Measurements from ENCODE around the gene SASH1.
A peak's percentile ranks its signal among the peaks of the same experiment; 100 is the strongest.
"Not testable (repeated sequence)": the region's sequence is repeated elsewhere in the genome, so short reads cannot be mapped to it uniquely, and the experiment has no call there.

The SASH1 gene

DNA sequence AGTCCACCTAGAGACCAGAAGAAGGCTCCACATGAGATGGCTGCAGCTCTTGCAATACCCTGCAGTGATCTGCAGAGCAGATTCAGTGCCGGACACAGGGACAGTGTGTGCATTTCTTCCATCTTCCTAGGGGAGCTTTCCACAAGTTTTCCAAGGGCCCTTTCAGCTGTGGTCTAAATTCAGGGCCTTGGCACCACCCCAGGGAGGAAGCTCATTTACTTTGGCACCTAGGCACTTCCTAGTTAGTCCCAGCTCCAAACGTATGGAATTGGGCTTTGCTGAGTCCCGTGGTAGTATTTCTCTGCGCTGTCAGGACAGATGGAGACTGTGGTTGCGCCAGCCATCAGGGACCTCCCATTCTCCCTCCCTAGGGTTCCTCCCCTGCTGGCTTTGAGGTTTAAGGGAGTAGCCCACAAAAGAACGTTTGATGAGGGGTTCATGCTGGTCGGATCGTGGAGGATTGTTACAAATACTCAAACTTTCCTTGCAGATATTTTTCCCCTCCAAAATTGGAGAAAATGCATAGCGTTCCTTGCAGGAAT lies 221.9 kb downstream of the SASH1 start:
- no peak for DNase-seq

DNA sequence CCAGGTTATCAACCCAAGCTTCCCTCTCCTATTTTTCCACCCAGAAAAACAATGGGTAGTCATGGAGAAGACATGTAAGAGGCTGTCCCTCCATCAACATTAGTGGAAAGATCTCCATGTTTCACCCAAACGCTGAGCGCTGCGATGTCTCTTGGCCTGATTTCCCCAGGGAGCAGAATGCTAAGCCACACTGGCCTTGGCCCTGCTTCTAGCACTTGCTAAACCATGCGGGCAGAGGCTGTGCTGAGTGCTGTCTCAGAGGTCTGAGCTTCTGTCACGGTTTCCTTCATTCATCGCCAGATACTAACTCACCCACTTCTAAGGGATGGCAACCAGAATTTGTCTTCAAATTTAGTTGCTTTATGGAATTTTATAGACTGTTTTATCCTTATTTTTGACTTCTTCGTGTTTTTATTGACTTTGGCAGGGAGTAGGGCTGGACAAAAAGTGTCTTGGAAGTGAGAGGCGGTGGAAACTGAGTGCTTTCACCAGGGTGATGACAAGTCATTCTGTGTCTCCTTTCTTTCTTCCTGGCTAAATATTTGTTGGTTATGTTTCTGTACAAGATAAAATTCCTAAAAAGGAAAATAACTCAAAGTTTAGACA lies 222.8 kb downstream of the SASH1 start:
- no peak for DNase-seq

DNA sequence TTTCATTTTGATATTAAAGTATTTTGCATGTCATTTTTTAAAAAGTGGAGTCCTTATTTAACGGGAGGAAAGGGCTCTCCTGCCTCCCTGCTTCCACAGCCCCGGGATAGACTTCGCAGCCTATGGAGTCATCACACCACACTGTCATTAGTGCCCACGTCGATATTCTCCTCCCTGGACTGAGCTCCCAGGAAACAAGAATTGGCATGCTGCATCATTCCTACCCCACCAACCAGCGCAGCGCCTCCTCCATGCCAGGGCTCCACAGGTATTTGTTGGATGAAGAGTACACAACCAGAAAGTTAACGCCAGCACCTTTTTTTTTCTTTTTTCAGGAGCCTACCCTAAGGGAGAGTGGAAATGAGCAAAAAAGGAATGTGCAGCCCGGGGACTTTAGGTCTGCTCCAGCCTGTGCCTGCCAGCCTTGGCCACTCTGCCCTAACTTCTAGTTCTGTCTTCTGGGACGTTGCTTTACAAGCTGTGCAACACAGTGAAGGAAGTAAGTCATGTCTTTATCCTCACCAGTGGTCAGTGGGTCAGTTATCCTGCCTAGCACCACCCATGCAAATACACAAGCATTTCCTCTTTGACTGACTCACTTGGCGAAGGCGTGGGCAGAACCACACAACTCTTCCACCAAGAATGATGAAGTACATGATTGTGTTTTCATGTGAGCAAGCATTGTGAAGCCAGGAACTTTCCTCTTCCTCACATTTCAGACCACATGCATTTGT lies 223.5 kb downstream of the SASH1 start:
- peak; percentile 43 for DNase-seq

DNA sequence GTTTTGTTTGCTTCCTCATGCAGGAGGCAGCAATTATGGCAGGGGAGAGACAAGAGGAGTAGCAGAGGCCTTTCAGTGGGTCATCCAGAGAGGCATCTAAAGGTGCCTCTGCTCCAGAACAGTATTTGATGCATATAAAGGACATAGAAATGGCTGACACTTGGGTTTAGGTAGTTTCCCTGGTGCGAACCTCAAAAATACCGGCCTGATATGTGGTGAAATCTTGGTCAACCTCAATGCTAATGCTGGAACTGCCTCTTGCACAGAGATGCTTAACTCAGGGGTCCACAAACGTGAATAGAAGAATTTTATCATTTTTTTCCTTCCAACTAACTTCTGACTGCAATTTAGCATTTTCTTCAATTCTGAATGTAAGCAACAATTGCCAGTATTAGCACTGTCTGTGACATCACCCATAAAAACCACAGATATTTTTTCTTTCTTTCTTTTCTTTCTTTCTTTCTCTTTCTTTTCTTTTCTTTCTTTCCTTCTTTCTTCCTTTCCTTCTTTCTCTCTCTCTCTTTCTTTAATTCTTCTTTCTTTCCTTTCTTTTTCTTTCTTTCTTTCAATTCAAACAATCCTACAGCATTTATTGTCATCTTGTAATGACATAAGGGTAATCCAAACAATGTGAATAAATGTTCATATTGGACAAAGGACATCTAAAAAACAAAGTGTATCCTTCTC lies 224.2 kb downstream of the SASH1 start:
- DNase-seq = no peak

DNA sequence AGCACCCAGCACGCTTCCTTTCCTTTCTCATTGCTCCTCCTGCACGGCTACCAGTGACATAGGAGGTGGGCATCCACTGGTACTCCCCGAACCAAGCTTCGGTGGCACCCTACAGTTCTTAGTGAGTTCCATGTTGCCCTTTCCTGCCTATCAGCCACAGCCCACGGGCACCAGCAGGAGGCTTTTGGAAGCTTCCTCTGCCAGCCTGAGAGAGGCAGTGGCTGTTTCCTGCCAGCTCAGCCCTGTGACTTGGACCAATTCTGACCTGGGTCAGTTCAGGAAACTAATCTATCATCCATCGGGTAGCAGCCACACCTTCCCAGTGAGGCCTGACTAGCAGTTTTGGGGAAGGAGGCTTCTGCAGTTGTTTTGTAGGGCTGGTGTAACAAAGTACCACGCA lies 227.8 kb downstream of the SASH1 start:
- no peak for DNase-seq

DNA sequence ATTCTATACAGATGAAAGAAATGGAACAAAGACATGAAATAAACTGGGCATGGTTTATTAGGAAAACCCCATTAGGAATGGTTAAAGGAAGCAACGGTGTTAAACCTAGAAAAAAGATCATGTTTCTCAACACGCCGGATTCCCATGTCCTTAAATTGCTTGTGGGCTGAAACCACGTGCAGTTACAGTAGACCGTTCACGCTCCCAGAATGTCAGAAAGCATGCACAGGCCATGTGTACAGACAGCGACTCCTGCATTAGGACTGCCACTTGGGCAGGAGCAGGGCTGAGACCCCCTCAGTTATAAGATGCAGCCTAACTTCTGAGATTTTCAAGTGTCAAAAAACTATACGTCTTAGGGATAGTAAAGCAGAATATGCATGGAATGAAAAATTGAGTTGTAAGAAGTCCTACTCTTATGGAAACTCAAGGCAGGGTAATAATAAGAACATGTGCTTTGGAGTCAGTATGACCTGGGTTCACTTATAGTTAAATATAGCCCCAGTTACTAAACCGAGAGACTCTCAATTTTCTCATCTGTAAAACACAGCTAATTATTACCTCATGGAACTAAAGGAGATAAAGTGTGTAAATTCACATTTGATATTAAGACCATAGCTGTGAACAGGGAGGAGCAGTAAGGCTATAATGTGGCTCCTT lies 230.2 kb downstream of the SASH1 start:
- no peak for DNase-seq

DNA sequence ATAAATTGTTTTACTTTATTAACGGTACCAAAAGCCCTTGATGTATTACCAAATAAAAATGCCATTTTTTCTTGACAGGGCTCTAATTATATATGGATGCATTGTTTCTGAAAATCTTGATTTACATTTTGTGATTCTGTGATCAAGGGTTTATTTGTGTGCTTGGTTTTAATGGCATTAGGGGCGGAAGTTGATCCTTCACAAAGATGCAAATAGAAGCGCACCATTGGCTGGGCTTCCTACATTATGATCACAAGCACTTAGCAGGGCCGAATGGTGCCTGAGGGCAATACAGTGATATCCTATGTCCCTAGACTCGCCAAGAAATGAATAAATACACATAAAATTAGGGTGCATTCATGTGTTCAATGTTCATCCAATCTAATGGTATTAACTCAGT lies 231.3 kb downstream of the SASH1 start:
- DNase-seq = no peak

DNA sequence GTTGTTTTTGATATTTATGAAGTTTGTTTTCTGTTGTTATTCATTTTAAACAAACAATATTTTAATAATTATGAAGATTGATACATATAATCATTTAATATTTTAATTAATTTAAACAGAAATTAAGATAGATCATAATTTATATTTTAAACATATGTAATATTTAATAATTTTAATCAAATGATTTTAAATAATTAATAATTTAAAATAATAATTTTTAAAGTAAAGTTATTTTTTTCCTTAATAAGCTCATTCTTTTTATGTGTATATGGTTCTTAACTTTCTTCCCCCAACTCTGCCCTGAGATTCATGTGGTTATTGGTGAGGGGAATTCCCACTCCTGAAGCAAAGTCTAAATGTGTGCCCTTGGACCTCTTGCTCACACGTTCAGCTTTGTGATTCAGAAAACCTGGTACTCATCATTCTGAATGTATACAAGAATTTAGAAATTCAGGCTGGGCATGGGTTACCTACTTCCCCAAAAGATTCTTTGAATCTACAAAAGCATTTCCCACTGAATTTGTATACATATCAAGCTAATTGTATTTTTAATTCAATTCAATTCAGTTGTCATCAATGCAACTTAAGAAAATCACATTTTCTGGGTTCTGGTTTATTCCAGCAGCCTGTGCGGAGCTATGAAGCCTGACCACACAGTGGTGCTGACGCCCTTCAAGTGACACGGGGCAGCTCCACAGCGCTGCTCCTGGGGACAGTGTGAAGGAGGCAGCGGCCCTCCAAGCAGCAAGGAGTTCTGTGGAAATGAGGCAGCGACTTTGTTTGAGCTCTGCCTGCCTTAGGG lies 235.2 kb downstream of the SASH1 start:
- DNase-seq = peak; percentile 51

DNA sequence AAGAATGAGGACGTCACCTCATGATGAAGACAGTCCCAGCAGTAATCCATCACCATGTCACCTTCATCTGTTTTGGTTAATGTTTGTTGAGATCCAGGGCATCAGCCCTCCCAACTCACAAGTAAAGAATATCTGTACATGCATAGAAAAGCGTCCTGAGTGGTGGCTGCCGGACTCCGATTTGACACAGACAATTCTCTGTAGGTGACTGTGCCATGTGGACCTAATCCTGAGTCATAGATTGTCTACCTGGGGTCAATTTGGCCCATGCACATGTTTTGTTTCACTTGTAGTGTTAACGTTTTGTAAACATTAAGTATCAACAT lies 235.8 kb downstream of the SASH1 start:
- no peak for DNase-seq

DNA sequence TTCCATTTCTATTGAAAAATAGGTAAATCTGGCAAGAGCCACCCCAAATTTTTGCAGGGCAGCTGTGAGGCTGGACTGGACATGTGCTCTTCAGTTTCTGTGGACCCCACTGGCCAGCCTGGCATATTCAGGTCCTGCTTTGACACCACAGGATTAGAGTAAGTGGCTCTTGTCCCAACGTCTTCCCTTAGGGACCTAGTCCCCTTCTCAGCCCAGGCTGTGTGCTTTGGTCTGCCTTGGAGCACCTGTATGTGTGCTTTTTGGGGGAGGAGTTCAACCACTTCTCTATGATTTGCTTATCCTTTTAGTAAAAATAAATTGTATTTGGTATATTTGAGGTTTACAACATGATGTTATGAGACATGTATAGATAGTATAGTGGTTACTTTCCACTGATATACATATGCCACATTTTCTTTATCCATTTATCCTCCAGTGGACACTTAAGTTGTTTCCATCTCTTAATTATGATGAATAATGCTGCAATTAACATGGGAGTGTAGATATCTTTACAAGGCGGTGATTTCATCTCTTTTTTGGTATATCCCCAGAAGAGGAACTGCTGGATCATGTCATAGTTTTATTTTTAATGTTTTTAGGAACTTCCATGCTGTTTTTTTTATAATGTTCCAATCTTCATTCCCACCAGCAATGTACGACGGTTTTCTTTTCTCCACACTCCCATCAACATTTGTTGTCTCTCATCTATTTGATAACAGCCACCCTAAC lies 236.4 kb downstream of the SASH1 start:
- no peak for DNase-seq

DNA sequence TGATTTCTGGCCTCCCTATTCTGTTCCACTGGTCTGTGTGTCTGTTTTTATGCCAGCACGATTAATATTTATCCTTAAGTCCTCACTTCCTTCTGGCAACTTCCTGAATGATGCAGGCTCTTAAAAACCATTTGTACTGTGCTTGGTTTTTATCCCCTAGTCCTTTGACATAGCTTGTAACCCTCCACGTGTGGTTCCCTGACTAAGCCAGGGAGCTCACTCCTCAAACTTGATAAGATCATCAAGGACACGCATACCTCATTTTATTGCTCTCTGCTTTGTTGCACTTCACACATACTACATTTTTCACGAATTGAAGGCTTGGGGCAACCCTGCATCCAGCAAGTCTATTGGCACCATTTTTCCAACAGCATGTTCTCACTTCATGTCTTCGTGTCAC lies 237.8 kb downstream of the SASH1 start:
- DNase-seq = no peak

DNA sequence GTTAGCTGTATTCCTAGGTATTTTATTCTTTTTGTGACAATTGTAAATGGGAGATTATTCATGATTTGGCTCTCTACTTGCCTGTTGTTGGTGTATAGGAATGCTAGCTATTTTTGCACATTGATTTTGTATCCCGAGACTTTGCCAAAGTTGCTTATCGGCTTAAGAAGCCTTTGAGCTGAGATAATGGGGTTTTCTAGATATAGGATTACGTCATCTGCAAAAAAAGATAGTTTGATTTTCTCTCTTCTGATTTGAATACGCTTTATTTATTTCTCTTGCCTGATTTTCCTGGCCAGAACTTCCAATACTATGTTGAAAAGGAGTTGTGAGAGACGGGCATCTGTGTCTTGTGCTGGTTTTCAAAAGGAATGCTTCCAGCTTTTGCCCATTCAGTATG lies 241.0 kb downstream of the SASH1 start:
- no peak for DNase-seq

DNA sequence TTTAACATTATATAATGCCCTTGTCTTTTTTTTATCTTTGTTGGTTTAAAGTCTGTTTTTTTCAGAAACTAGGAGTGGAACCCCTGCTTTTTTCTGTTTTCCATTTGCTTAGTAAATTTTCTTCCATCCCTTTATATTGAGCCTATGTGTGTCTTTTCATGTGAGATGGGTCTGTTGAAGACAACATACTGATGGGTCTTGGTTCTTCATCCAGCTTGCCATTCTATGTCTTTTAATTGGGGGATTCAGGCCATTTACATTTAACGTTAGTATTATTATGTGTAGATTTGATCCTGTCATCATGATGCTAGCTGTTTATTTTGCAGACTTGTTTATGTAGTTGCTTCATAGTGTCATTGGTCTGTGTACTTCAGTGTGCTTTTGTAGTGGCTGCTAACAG lies 243.0 kb downstream of the SASH1 start:
- not testable (repeated sequence) for DNase-seq

DNA sequence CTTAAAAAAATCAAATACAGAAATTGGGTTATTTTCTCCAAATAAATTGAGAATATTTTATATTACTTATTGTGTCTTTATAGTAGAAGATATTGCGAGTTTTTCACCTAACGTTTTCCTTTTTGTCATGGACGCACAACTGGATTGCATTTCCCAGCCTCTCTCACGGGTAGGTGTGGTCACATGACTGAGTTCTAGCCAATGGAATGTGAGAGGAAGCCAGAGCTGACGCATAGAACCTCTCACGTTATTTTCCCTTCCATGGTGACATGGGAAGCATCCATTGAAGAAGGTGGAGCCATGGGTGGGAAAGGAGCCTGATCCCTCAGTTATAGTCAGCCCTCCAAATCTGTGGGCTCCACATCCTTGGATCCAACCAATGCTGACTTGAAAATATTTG lies 248.2 kb downstream of the SASH1 start:
- DNase-seq = no peak

DNA sequence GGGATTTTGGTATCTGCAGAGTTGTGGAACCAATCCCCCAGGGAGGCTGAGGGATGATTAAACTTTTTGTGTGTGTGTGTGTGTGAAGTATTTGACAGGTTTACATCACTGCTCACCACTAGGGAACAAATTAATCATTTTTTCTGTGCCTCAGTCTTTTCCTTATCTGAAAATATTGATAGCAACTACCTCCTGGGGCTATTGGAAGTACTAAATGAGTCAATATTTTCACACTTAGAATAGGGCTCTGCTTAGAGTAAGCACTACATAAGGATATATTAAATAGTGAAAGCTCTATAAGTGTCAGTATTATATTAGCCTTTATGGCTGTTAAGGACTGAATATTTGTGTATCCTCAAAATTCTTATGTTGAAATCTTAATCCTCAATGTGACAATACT lies 249.0 kb downstream of the SASH1 start:
- DNase-seq = no peak

DNA sequence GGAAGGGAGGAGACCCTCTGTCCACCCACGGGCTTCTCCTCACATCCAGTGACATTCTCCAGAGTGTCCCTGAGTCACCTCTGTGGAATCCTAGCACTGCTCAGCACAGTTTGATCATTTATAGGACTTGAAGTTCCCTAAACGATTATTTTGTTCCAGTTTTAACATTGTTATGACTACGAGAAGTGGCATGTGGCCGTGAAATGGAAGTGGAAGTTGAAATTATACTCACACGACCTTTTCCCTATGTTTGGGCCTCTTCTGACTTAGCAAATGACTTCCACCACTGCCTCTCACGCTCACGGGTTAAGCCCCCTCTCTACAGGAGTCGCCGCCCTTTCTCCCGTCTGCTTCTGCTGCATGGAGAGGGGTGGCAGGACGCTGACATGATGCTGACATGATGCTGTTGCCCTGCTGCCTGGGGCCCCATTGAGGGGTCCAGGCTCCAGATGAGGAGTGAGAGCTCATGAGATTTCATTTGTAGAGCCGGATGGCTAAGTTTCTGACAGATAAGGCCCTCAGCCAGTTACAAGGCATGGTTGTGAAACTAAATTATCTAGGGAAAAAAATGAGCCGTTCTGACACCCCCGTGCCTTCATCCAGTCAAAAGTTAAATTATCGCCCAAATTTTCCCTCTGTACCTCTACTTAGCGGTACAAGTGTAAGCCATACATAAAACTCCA lies 250.6 kb downstream of the SASH1 start:
- no peak for DNase-seq

DNA sequence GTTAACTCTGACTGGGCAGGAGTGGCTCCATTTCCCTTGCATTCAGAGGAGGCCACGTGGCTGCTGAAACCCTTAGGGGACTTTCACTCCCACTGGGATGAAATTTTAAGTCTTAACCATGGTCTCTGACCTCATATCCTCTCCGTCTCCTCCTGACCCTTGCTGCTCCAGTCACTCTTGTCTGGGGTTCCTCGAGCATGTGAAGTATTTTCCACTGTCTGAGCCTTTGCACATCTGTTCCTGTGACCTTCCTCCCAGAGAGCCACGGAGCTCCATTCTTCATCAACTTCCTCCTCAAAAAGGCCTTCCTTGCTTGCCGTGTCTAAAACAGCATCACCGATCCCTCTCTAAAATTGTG lies 251.2 kb downstream of the SASH1 start:
- DNase-seq = no peak

DNA sequence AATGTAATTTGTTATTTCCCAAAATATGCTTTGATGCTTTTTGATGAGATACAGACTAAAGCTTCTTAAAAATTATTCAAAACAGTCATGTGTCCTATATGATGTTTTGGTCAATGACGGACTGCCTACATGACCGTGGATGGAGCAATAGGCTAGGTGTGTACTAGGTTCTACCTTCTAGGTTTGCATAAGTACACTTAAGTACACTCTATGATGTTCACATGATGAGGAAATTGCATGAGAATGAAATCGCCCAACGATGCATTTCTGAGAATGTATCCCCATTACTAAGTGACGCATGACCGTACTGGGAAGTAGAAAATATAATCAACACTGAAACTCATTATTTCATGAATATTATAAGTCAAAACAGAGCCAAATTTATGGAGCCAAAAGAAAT lies 252.9 kb downstream of the SASH1 start:
- no peak for DNase-seq

DNA sequence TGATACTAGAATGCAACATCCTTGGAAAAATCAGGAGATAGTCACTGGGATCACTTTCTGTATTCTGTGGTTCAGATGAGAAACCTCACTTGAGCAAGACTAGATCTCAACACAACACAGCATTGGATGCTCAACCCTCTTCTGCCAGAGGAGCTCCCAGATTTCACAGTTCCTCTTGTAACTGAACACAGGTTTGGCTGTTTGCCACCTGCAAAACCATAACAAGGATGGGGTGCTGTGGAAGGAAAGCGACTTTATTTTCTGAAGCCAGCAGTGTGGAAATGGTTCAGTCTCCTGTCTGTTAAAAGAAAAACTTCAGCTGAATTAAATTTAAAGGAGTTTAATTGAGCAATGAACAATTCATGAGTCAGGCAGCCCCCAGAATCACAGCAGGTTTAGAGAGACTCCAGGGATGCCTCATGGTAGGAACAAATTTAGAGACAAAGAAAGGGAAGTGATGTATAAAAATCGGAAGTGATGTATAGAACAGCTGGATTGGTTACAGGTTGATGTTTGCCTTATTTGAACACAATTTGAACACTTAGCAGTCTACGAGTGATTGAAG lies 254.3 kb downstream of the SASH1 start:
- DNase-seq = no peak

DNA sequence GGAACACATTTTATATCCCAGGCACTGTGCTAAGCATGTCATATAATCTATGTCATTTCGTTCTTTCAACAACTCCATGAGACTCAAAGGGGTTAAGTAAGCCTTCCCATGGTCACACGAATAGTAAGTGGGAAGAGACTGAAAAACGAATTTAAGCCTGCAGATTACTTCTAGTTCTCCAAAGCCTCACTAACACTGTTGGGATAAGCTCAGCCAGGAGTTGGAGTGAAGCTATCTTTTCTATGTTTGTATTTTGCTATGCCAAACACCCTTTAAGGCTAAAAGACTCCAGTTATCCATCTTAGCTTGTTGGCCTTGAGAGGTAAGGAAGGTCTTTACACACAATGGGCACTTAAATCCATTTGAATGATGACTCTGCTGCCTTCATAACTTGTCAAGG lies 256.1 kb downstream of the SASH1 start:
- DNase-seq = no peak

DNA sequence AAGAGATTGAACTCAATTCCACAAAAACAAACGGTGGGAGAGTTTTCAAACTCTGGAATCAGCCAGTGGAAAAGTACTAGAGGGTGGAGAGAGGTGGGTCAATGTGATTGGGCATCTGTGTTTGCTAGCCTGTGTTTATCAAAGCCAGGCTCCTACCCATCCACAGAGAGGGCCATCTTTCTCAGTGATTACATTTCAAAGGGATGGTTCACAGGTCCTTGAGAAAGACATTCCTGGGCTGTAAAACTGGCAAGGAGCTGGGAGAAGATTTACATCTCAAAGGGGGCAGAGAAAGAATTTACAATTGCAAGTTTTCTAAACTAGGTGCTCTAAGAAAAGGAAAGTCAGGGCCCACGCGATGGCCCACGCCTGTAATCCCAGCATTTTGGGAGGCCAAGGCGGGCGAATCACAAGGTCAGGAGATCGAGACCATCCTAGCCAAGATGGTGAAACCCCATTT lies 257.4 kb downstream of the SASH1 start:
- DNase-seq = no peak

Measured in activated naive CD4-positive, alpha-beta T cell treated with Interleukin-2 at 50 U/mL for 16 hours (primary cell).